ENCODE data around the gene ACAD8.

ACAD8 gene

DNA sequence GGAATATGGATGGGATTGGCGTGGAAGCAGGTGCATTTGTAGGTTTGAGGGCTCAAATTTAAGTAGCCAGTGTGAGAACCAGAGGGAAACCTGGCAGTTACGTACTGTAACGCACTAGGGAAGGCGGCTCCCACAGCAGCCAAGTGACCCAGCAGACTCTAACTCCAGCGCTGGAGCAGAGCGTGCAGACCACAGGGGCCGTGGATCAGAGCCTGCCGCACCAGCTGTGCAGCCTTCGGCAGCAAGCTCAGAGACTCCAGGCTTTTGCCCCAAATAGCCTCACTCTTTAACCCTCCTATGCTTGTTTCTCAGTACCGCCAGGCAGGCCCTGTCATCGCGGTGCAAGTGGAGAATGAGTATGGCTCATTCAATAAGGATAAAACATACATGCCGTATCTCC is 35.1 kb downstream of the ACAD8 start:
- no peak for DNase-seq (ENCODE audit: low read depth)
- TF ChIP-seq, protein P1, sequence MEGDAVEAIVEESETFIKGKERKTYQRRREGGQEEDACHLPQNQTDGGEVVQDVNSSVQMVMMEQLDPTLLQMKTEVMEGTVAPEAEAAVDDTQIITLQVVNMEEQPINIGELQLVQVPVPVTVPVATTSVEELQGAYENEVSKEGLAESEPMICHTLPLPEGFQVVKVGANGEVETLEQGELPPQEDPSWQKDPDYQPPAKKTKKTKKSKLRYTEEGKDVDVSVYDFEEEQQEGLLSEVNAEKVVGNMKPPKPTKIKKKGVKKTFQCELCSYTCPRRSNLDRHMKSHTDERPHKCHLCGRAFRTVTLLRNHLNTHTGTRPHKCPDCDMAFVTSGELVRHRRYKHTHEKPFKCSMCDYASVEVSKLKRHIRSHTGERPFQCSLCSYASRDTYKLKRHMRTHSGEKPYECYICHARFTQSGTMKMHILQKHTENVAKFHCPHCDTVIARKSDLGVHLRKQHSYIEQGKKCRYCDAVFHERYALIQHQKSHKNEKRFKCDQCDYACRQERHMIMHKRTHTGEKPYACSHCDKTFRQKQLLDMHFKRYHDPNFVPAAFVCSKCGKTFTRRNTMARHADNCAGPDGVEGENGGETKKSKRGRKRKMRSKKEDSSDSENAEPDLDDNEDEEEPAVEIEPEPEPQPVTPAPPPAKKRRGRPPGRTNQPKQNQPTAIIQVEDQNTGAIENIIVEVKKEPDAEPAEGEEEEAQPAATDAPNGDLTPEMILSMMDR (IDR thresholded peaks at IDR 0.05; ENCODE audit: control insufficient read depth, insufficient read depth, low read depth, low read length, missing control alignments) = no peak
- H3K4me3 ChIP-seq (ENCODE audit: control insufficient read depth, low read depth, low read length) = no peak overlapping the region

DNA sequence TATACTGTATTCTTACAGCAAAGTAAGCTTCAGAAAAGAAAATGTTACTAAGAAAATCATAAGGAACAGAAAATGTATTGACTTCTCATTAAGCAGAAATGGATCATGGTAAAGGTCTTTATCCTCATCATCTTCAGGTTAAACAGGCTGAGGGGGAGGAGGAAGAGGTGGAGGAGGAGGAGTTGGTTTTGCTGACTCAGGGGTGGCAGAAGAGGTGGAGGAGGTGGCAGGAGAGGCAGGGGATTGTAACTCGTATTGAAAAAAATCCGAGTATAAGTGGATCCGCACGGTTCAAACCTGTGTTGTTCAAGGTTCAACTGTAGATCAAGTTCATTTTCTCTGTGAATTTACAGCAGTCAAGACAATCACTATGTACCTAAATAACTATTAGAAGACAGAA is 35.8 kb downstream of the ACAD8 start:
- H3K4me3 ChIP-seq (ENCODE audit: control insufficient read depth, low read depth, low read length) = no peak overlapping the region
- DNase-seq (ENCODE audit: low read depth) = no peak
- TF ChIP-seq, protein P1 (IDR thresholded peaks at IDR 0.05; ENCODE audit: control insufficient read depth, insufficient read depth, low read depth, low read length, missing control alignments) = no peak

DNA sequence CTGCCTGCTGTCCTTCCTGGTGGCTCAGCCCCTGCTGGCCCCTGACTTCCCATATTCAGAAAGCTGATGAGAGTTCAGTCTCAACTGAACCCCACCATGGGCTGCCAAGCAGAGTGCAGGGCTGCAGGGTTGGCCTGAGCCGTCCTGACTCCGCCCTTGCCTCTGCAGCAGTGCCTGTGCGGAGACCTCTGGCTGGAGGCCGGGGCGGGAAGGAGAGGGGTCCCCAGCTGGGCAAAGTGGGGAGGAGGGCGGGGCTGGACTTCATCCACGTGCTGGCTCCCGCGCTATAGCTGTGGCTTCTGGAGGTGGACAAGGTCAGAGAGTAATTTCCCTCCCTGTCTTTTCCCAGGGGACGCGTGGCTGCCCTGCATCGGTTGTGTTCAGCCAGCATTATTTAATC is 36.4 kb downstream of the ACAD8 start:
- H3K4me3 ChIP-seq (ENCODE audit: control insufficient read depth, low read depth, low read length) = no peak overlapping the region
- TF ChIP-seq, protein P1 (IDR thresholded peaks at IDR 0.05; ENCODE audit: control insufficient read depth, insufficient read depth, low read depth, low read length, missing control alignments) = no peak

DNA sequence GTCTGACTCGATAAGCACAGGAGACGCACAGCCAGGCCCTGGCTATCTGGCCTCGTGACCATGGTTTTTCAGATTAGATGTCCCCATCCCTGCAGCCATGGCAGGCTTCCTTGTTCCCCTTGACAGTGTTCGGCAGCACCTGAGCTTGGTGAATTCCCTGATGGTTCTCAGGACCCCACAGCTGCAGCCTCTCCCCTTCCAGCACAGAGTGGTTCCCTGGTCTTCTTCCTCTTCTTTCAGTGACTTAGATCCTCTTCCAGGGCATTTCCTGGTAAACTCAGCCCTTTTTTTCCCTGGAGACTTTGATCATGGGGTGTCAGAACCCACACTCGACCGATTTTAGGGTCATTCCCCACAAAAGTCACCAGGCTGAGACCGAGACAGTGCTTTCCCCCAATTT is 37.3 kb downstream of the ACAD8 start:
- no peak for DNase-seq (ENCODE audit: low read depth)
- no peak overlapping the region for H3K4me3 ChIP-seq (ENCODE audit: control insufficient read depth, low read depth, low read length)
- TF ChIP-seq, protein P1 (IDR thresholded peaks at IDR 0.05; ENCODE audit: control insufficient read depth, insufficient read depth, low read depth, low read length, missing control alignments) = no peak

More for the DNA sequence above, 36.4 kb downstream of the ACAD8 start:
- DNase-seq (ENCODE audit: low read depth) = no peak

DNA sequence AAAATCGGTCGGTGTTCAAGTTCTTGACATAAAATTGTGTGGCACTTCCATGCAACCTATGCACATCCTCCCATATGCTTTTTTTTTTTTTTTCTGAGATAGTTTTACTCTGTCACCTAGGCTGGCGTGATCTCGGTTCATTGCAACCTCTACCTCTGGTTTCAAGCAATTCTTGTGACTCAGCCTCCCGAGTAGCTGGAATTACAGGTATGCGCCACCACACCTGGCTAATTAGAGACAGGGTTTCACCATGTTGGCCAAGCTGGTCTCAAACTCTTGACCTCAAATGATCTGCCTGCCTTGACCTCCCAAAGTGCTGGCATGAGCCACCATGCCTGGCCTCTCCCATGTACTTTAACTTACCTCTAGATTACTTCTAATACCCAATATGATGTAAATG is 37.8 kb downstream of the ACAD8 start:
- no peak overlapping the region for H3K4me3 ChIP-seq (ENCODE audit: control insufficient read depth, low read depth, low read length)
- TF ChIP-seq, protein P1 (IDR thresholded peaks at IDR 0.05; ENCODE audit: control insufficient read depth, insufficient read depth, low read depth, low read length, missing control alignments) = no peak
- DNase-seq (ENCODE audit: low read depth) = no peak

DNA sequence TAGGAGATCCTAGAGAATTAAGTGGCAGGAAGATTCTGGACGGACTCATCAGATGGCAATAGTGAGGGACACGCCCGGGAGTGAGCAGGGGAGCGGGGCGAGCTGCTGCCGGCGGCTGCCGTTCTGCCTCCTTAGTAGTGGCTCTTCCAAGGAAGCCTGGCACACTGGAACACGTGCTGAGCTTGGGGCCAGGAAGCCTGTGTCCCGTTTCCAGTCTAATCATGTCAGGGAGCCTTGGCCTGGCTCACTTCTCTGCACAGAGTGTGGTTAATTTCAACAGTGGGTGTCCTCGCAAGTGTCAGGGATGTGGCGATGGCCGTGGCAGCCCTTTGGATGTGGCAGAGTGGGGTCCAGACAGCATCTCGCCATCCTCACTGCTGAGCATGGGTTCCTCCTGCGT is 39.3 kb downstream of the ACAD8 start:
- no peak for DNase-seq (ENCODE audit: low read depth)
- TF ChIP-seq, protein P1 (IDR thresholded peaks at IDR 0.05; ENCODE audit: control insufficient read depth, insufficient read depth, low read depth, low read length, missing control alignments) = no peak
- no peak overlapping the region for H3K4me3 ChIP-seq (ENCODE audit: control insufficient read depth, low read depth, low read length)

Measured in AG09309 (cell line).